GM12878 (cell line): ENCODE measurements around the gene TXNDC12. TPM values are rescaled to one million over a fixed set of nuclear protein-coding genes. Genes with fewer than 3 reads are reported as not detected.

Source experiments
- BACH1 ChIP-seq: fragments of 450-650 bp; IDR thresholded peaks from 2 replicates; pipeline ENCODE4 v1.6.1; 2017; ENCODE audit warnings: mild to moderate bottlenecking, borderline replicate concordance
- CEBPB ChIP-seq, 2 experiments: fragments of 150-350 bp in 1 of 2; IDR thresholded peaks; 2 replicates each; pipeline ENCODE4 v1.6.1; 2012 to 2014; ENCODE audit warnings: low read depth in 2 of 2, low read length in 2 of 2, borderline replicate concordance in 1 of 2, inconsistent platforms in 1 of 2
- ETV6 ChIP-seq, 2 experiments: fragments of 450-650 bp in 1 of 2; IDR thresholded peaks in 1 of 2; conservative IDR thresholded peaks in 1 of 2; 2 replicates each; pipeline ENCODE4 v1.6.1; 2014; ENCODE audit warnings: antibody characterized with exemption in 1 of 2, borderline replicate concordance in 1 of 2, low read depth in 1 of 2, mild to moderate bottlenecking in 1 of 2, moderate library complexity in 1 of 2
- GABPA ChIP-seq: IDR thresholded peaks from 2 replicates; pipeline ENCODE4 v1.6.1; 2014; ENCODE audit warnings: antibody characterized with exemption, low read depth, mild to moderate bottlenecking, inconsistent platforms
- GATAD2B ChIP-seq: fragments of 450-650 bp; conservative IDR thresholded peaks from 2 replicates; pipeline ENCODE4 v1.6.1; 2017; ENCODE audit warnings: low read depth, mild to moderate bottlenecking, moderate library complexity
- JUNB ChIP-seq: IDR thresholded peaks from 2 replicates; pipeline ENCODE4 v1.6.1; 2016; ENCODE audit warnings: antibody characterized with exemption, mild to moderate bottlenecking
- KDM1A ChIP-seq: fragments of 200-600 bp; sonication (generic); IDR thresholded peaks from 2 replicates; pipeline ENCODE4 v1.6.1; 2016; ENCODE audit warnings: borderline replicate concordance
- KLF5 ChIP-seq: fragments of 450-650 bp; IDR thresholded peaks from 2 replicates; pipeline ENCODE4 v1.6.1; 2014; ENCODE audit warnings: mild to moderate bottlenecking; ENCODE audit not compliant: partially characterized antibody
- NBN ChIP-seq: fragments of 450-650 bp; IDR thresholded peaks from 2 replicates; pipeline ENCODE4 v1.6.1; 2016
- NFYA ChIP-seq: IDR thresholded peaks from 2 replicates; pipeline ENCODE4 v1.6.1; 2011; ENCODE audit warnings: low read depth, mild to moderate bottlenecking, low read length, improper control_type of control experiment, borderline replicate concordance
- PAX5 ChIP-seq: IDR thresholded peaks from 2 replicates; pipeline ENCODE4 v1.6.1; 2011; ENCODE audit warnings: low read depth, low read length, borderline replicate concordance
- POLR2AphosphoS5 ChIP-seq: IDR thresholded peaks from 2 replicates; pipeline ENCODE4 v1.6.1; 2011; ENCODE audit warnings: mild to moderate bottlenecking, low read length, inconsistent platforms
- RB1 ChIP-seq: fragments of 450-650 bp; formaldehyde crosslinking; IDR thresholded peaks from 2 replicates; pipeline ENCODE4 v1.6.1; 2017; ENCODE audit warnings: mild to moderate bottlenecking, borderline replicate concordance
- REST ChIP-seq: IDR thresholded peaks from 2 replicates; pipeline ENCODE4 v1.6.1; 2012; ENCODE audit warnings: mild to moderate bottlenecking, low read depth, low read length
- TARDBP ChIP-seq: IDR thresholded peaks from 2 replicates; pipeline ENCODE4 v1.6.1; 2016; ENCODE audit warnings: borderline replicate concordance
- WRNIP1 ChIP-seq: IDR thresholded peaks from 2 replicates; pipeline ENCODE4 v1.6.1; 2011; ENCODE audit warnings: low read depth, low read length, improper control_type of control experiment, borderline replicate concordance
- ZBED1 ChIP-seq: IDR thresholded peaks from 2 replicates; pipeline ENCODE4 v1.6.1; 2016; ENCODE audit warnings: borderline replicate concordance
- ZNF622 ChIP-seq: fragments of 450-650 bp; IDR thresholded peaks from 2 replicates; pipeline ENCODE4 v1.6.1; 2017; ENCODE audit warnings: mild to moderate bottlenecking, inconsistent platforms
- polyA plus RNA-seq, 11 experiments: library from polyadenylated mRNA; depleted of rRNA in 4 of 11; unstranded in 6 of 11; stranded (reverse) in 5 of 11; fragments of >200 nt; fragmentation: Nextera tagmentation in 4 of 11; fragmentation: Illumina TruSeq in 1 of 11; extraction: Ambion mirVana in 4 of 11; extraction: Trizol in 1 of 11; gene quantifications; 1 replicate in 1 of 11; 2 replicates in 10 of 11; pipeline versions ENCODE4 v1.2.1 to v1.2.3, GENCODE V29; 2011 to 2016; ENCODE audit warnings: inconsistent platforms in 2 of 11, missing spikeins in 2 of 11, low read depth in 1 of 11
- total RNA-seq, 4 experiments: library from RNA; depleted of rRNA in 3 of 4; stranded (reverse); fragments of >200 nt in 3 of 4; fragmentation: Illumina TruSeq in 1 of 4; extraction: Trizol in 1 of 4; gene quantifications; 2 replicates each; pipeline versions ENCODE4 v1.2.1 to v1.2.3, GENCODE V29; 2013 to 2021
- TF ChIP-seq, protein P1 (sequence below): IDR thresholded peaks from 2 replicates; pipeline ENCODE4 v1.6.1; 2012; ENCODE audit warnings: low read depth, low read length, improper control_type of control experiment
- TF ChIP-seq, protein P2 (sequence below): IDR thresholded peaks from 2 replicates; pipeline ENCODE4 v1.6.1; 2012; ENCODE audit warnings: low read depth, low read length, improper control_type of control experiment
- TF ChIP-seq, protein P3 (sequence below): fragments of 450-650 bp; IDR thresholded peaks from 2 replicates; pipeline ENCODE4 v1.6.1; 2016; ENCODE audit warnings: mild to moderate bottlenecking, moderate library complexity, borderline replicate concordance

Gene TXNDC12
- total and polyA plus RNA-seq, 10 of the 15 experiments (the other 5 are each of a cell fraction or from before 2014, with no cell fraction given), result 6.7 to 41.7 (median 17.7) TPM

DNA sequence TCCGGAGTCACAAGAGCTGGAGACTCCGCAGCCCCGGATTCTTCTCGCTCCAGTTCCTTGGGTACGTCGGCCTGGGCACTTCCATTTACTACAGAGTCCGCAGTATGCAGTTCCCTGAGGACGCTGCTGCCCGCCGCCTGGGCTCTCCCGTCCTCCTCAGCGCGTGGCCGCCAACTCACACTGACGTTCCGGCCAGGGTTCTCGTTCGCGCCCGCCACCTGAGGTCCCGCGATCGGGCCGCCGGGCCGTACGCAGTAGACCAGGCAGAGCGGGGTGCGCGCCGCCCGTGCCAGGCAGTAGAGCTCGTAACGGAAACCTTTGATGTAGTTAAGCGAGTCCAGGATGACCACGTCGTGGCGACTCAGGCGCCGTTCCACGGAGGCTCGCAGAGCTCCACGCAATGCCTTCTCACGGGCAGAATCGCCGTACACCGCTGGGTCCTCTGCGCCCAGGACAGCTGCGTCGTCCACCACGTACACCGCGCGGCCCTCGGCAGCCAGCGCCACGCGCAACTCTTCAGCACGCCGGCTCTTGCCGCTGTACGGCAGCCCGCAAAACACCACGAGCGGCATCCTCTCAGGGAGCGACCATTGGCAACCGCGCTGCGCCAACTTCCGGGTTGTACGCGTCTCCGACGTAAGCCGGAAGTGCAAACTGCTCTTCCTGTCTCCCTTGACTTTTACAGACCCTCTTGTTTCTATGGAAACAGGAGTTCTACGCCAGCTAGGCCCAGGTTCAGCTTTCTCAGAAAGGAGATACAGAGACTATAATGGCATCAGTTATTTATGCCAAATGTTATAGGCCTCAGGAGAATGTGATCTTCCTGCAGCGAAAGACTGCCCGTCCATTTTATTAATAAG lies 21.6 kb downstream of the TXNDC12 start, which contains the start of gene KTI12 (continued):
- TF ChIP-seq CEBPB (IDR thresholded peaks at IDR 0.05; ENCODE audit: borderline replicate concordance in 1 of 2, low read depth in 2 of 2, low read length in 2 of 2) (no peak), NBN (0 out of 2 replicates have a peak, but pooled peaks have one; percentile 13), TARDBP (0 out of 2 replicates have a peak, but pooled peaks have one; percentile 64), JUNB (no peak), POLR2AphosphoS5 (peak; percentile 97), ZNF622 (no peak), WRNIP1 (no peak), KDM1A (no peak), KLF5 (peak; percentile 76), GABPA (peak; percentile 90), ETV6 (conservative IDR thresholded peaks at IDR 0.05 in 1 of 2, IDR thresholded peaks at IDR 0.05 in 1 of 2; ENCODE audit: borderline replicate concordance in 1 of 2, low read depth in 1 of 2) (peak in 1 of 2 experiments; percentile 69; a peak in 1 of 4 replicates), RB1 (peak; percentile 49; the same call in 1 of the 2 replicates), ZBED1 (no peak), NFYA (no peak), GATAD2B (no peak; the same call in none of the 2 replicates), REST (0 out of 2 replicates have a peak, but pooled peaks have one; percentile 2), BACH1 (peak; percentile 86), PAX5 (peak; percentile 54; the same call in 1 of the 2 replicates)
- TF ChIP-seq, protein P1, sequence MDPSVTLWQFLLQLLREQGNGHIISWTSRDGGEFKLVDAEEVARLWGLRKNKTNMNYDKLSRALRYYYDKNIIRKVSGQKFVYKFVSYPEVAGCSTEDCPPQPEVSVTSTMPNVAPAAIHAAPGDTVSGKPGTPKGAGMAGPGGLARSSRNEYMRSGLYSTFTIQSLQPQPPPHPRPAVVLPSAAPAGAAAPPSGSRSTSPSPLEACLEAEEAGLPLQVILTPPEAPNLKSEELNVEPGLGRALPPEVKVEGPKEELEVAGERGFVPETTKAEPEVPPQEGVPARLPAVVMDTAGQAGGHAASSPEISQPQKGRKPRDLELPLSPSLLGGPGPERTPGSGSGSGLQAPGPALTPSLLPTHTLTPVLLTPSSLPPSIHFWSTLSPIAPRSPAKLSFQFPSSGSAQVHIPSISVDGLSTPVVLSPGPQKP, result peak; percentile 62
- TF ChIP-seq, protein P2, sequence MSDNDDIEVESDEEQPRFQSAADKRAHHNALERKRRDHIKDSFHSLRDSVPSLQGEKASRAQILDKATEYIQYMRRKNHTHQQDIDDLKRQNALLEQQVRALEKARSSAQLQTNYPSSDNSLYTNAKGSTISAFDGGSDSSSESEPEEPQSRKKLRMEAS, result peak; percentile 48; the same call in 1 of the 2 replicates
- TF ChIP-seq, protein P3, sequence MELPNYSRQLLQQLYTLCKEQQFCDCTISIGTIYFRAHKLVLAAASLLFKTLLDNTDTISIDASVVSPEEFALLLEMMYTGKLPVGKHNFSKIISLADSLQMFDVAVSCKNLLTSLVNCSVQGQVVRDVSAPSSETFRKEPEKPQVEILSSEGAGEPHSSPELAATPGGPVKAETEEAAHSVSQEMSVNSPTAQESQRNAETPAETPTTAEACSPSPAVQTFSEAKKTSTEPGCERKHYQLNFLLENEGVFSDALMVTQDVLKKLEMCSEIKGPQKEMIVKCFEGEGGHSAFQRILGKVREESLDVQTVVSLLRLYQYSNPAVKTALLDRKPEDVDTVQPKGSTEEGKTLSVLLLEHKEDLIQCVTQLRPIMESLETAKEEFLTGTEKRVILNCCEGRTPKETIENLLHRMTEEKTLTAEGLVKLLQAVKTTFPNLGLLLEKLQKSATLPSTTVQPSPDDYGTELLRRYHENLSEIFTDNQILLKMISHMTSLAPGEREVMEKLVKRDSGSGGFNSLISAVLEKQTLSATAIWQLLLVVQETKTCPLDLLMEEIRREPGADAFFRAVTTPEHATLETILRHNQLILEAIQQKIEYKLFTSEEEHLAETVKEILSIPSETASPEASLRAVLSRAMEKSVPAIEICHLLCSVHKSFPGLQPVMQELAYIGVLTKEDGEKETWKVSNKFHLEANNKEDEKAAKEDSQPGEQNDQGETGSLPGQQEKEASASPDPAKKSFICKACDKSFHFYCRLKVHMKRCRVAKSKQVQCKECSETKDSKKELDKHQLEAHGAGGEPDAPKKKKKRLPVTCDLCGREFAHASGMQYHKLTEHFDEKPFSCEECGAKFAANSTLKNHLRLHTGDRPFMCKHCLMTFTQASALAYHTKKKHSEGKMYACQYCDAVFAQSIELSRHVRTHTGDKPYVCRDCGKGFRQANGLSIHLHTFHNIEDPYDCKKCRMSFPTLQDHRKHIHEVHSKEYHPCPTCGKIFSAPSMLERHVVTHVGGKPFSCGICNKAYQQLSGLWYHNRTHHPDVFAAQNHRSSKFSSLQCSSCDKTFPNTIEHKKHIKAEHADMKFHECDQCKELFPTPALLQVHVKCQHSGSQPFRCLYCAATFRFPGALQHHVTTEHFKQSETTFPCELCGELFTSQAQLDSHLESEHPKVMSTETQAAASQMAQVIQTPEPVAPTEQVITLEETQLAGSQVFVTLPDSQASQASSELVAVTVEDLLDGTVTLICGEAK, result peak; percentile 92
